Measurements from ENCODE around the gene SMG1.
A peak's percentile ranks its signal among the peaks of the same experiment; 100 is the strongest.
"Not testable (repeated sequence)": the region's sequence is repeated elsewhere in the genome, so short reads cannot be mapped to it uniquely, and the experiment has no call there.

SMG1 gene

DNA sequence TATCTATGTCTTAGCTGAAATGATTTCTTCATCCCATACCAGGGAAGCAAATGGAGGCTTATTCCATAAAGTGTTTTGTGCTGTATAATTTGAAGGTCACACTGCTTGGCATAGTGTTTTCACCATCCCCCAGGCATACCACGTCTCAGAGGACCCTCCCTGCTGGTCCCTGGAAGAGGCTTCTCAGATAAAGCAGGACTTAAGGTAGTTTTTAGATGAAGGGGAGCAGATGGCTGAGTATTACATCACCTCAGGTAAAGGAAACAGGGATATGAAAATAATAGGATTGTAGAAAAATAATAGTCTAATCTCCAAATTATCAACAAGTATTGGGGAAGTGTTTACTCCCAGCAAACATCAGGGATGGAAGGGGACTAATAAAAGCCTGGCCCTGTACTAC is 7.3 kb upstream of the SMG1 start:
- no peak for DNase-seq (ENCODE audit: low read depth in 1 of 2, low spot score in 1 of 2)

DNA sequence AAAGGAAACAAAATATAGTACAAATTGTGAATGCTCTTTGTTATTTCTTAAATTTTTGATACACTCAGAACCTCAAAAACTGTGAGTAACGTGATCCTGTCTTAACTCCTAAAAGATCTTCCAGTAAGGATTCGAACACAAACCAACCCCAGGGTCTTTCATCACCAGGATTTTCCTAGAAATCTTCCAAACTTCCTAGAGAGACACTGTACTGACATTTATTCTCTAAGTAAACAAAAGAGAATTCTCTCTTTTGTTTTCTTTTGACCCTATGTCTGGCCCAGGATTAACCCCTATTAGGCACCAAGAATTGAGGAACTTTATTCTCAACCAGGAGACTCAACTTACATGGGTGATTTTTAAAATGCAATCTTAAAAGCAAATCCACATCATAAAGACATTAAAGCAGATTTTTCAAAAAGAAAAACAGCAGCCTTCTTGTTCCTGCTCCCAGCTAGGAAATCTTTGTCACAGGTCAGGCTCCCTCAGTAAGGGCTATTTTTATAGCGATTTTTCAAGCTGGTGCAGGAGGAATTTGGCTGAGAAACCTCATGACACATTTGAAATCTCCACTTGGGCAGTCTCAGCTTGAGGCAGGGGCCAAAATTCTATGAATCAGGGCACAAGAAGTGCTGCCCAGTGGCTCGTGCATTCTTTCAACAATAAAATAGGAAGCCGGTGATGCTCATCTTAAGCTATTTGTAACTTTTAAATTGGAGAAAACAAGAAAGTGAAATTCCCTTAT is 6.2 kb upstream of the SMG1 start:
- DNase-seq (ENCODE audit: low read depth in 1 of 2, low spot score in 1 of 2): no peak

DNA sequence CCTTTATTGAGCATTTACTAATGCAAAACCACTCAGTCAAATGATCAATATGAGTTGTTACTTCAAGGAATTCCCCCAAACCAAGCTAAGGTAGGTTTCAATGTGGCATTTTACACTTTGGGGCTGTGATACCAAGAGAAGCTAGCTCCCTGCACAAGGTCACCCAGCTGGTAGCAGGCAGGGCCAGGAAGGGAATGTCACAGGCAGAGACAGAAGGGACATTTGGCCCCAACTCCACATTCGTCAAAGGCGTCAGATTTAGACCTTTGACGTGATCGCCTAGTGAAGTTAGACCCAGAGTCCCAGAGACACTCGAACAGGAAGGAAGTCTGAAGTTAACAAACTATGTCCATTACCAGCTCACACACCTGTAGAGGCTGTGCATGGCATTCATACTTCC is 5.5 kb upstream of the SMG1 start:
- DNase-seq (ENCODE audit: low read depth in 1 of 2, low spot score in 1 of 2): no peak

DNA sequence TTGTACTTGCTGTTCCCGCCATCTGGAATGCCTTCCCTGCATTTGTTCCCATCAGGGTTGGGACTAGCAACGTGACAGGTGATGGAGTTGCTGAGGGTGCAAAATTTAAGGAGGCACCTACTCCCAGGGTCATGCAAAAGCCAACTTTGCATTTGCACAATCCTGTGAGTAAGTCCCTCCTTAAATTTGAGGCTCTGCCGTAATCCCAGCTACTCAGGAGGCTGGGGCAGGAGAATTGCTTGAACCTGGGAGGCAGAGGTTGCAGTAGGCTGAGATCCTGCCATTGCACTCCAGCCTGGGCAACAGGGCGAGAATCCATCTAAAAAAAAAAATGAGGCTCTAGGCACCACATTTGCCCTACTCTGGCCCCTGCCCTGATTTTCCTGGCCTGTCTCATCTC is 3.9 kb upstream of the SMG1 start:
- DNase-seq (ENCODE audit: low read depth in 1 of 2, low spot score in 1 of 2): not testable (repeated sequence)

DNA sequence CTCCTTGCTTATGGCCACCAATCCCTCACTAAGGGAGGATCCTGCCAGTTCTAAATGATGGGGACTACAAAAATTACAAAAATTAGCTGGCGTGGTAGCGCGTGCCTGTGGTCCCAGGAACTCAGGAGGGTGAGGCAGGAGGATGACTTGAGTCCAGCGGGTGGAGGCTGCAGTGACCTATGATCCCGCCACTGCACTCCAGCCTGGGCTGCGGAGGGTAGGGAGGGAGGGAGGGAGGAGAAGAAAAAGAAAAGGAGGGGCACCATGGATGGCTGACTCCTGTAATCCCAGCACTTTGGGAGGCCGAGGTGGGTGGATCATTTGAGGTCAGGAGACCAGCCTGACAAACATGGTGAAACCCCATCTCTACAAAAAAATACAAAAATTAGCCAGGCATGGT is 1.9 kb upstream of the SMG1 start:
- DNase-seq (ENCODE audit: low read depth in 1 of 2, low spot score in 1 of 2): not testable (repeated sequence)

DNA sequence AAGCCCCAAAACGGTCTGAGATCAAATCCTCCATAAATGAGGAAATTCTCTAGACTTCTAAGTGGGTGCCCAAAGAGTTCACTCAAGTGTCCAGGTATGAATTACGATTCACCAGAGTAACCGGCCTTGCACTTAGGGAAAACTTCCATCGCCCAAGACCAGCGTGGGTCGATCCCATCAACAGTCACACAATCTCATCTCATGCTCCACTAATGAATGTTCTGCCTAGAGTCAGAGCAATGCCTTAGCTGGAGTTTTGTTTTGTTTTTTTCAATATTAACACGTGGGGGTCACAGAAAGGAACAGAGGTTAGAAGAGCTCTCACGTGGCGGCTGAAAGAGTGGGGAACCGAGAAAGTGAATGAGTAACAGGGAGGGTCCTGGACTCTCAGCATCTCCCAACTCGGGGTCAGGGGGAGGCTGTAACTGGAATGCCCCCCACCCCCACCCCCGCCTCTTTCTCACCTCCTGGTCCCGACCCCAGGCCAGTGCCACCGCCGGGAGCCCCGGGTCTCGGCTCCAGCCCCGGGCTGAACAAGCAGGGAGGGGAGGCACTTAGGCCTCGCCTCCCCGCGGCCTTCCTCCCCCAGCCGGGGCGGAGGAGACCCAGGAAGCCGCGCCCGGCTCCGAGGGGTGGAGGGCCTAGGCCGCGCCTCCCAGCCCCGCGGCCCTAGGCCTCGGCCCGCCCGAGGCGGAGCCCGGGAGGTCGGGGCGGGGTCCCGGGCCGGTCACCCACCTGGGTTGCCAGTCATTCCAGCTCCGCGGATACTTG is 808 bp downstream of the SMG1 start:
- DNase-seq (ENCODE audit: low read depth in 1 of 2, low spot score in 1 of 2): peak; percentile 39 to 42

DNA sequence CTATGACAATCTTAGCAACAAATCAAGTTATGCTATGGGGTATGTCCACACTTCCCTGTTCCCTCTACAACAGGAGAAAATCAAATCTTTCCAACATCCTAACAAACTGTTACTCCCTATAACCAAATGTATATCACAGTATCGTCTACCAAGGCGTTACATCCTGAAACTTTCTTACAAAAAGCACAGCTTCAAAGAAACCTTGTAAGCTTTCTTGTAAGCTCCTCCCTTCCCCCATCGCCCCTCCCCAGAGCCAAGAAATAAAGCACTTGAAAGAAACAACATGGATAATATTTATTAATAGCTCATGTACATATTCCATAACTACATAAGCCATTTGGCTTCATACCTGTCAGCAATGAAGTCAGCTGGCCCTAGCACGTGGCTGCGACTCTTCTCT is 2.3 kb downstream of the SMG1 start:
- not testable (repeated sequence) for DNase-seq (ENCODE audit: low read depth in 1 of 2, low spot score in 1 of 2)

DNA sequence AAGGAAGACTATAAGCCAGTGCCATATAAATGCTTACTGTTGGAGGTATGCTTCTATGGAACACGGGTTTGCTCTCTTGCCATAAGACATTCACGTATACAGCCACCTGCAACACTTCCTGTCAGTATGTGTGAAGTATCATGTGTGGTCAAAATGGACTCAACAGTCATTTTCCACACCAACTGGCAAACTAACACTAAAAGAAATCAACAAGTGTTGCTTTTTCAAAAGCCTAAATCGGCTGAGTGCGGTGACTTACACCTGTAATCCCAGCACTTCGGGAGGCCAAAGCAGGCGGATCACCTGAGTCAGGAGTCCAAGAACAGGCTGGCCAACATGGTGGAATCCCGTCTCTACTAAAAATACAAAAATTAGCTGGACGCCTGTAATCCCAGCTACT is 3.1 kb downstream of the SMG1 start:
- DNase-seq (ENCODE audit: low read depth in 1 of 2, low spot score in 1 of 2): not testable (repeated sequence)

DNA sequence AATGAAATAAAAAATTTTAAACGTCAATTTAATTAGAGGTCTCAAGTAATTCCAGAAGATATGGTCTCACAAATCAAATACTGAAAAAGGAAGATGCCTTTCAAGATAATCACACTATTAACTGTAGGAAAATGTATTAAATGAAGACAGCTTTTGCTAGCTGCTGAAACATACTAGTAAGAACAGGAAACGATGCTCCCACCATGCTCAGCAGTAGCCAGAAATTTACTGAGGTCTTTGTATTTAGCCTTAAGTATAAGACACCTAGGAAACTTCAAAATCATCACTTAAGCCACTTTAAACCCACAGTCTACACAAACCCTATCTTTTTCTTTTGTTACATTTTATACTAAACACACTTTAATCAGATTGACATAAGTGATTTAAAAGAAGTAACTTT is 16.6 kb downstream of the SMG1 start:
- not testable (repeated sequence) for DNase-seq (ENCODE audit: low read depth in 1 of 2, low spot score in 1 of 2)

DNA sequence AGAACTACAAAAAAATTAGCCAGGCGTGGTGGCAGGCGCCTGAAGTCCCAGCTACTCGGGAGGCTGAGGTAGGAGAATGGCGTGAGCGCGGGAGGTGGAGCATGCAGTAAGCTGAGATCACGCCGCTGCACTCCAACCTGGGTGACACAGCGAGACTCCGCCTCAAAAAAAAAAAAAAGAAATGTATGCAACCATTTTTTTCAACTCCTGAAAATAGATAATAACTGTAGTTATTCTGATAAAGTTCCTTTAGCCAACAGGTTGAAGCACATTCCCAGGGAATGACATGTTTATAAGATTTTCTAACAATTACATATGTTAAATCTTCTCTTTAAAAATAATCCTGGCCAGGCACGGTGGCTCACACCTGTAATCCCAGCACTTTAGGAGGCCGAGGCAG is 17.5 kb downstream of the SMG1 start:
- DNase-seq (ENCODE audit: low read depth in 1 of 2, low spot score in 1 of 2): not testable (repeated sequence)

DNA sequence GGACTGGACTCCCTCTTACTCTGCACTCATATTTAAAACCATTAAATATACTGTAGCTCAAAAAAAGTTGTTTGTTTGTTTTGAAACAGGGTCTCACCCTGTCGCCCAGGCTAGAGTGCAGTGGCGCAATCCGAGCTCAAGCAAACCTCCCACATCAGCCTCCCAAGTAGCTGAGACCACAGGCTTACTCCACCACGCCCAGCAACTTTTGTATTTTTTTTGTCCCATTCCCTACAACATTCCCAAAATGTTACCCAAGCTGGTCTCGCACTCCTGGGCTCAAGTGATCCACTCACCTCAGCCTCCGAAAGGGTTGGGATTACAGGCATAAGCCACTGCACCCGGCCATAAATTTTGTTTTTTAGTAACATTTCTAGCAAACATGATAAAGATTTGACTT is 23.4 kb downstream of the SMG1 start:
- DNase-seq (ENCODE audit: low read depth in 1 of 2, low spot score in 1 of 2): not testable (repeated sequence)

DNA sequence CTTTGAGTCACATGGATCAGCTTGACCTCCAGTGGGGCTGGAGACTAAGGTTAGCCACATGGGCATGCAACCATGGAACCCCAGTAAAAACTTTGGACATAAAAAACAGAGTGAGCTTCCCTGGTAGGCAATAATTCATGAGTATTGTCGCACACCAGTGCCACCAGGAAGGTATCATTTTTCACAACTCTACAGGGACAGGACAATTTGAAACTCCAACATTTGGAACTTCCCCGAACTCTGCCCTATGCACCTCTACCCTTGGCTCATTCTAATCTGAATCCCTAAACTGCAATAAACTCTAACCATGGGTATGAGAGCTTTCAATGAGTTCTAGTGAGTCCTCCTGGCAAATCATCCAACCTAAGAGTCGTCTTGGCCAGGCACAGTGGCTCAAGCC is 24.2 kb downstream of the SMG1 start:
- DNase-seq (ENCODE audit: low read depth in 1 of 2, low spot score in 1 of 2): not testable (repeated sequence)

DNA sequence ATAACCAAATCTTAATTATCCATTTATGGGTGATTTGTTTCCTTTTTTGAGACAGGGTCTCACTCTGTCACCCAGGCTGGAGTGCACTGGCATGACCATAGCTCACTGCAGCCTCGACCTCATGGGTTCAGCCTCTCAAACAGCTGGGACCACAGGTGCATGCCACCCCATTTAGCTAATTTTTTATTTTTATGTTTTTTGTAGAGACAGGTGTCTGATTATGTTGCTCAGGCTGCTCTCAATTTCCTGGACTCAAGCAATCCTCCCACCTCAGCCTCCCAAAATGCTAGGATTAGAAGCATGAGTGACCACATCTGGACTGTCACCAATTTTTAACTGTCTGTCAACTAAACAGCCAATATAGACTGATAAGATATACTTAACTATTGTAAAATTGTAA is 25.0 kb downstream of the SMG1 start:
- not testable (repeated sequence) for DNase-seq (ENCODE audit: low read depth in 1 of 2, low spot score in 1 of 2)

DNA sequence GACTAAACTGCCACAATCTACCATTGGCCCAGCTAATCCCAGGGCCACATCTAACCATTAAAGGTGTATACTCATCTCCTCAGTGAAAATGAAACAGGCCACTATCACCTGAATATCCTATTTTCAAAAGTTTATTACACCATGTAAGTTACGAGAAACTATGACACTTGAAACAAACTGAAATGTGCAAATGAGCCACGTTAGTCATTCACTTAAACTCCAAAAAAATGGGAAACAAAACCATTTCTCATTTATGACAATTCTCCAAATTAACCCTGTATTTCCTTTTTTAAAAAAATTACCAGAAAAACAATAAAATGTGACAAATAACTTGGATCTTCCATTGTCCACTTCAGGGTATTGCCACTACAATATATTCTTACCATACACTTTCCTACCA is 41.8 kb downstream of the SMG1 start:
- DNase-seq (ENCODE audit: low read depth in 1 of 2, low spot score in 1 of 2): not testable (repeated sequence)

DNA sequence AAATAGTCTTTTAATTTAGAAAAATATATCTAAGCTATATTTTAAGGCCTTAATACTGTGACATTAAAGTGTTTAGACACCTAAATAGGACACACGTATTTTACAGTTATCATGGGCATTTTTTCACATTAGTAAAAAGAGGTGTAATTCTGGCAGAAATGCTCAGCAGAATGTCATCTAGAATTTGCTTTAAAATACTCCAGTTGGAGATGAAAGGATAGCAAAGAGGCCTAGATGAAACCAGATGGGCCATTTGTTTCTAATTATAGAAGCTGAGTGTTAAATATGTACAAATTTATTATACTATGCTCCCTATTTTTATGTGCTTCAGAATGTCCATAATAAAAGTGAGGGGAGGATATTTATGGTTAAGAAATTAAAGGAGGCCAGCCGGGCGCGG is 48.5 kb downstream of the SMG1 start:
- not testable (repeated sequence) for DNase-seq (ENCODE audit: low read depth in 1 of 2, low spot score in 1 of 2)

DNA sequence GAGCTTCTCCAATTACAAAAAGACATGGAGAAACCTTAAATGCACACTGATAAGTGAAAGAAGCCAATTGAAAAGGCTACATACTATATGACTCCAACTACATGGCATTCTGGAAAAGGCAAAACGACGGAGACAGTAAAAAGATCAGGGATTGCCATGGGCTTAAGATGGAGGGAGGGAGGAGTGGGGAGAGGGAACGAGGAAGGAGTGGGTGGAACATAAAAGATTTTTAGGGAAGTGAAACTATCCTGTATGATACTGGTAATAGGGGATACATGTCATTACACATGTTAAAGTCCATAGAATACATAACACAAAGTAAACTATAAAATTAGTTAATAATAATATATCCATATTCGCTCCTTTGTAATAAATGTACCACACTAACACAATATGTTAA is 48.9 kb downstream of the SMG1 start:
- DNase-seq (ENCODE audit: low read depth in 1 of 2, low spot score in 1 of 2): not testable (repeated sequence)

DNA sequence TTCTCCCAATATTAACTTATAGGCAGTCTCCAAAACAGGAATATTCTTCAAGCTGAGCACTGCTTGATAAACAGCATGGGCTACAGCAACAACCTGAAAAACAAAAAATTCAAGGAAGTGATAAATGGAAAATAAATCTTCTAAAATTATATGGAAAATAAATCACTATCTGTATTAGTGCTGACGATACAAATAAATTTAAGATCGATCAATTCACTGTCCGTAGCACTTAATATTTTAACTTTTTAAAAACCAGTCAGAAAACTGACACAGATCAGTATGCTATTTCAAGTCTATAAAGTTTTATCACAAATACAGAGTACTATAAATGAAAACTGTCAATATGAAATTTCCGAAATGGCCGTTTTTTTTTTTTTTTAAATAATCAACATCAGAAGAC is 49.9 kb downstream of the SMG1 start:
- not testable (repeated sequence) for DNase-seq (ENCODE audit: low read depth in 1 of 2, low spot score in 1 of 2)

DNA sequence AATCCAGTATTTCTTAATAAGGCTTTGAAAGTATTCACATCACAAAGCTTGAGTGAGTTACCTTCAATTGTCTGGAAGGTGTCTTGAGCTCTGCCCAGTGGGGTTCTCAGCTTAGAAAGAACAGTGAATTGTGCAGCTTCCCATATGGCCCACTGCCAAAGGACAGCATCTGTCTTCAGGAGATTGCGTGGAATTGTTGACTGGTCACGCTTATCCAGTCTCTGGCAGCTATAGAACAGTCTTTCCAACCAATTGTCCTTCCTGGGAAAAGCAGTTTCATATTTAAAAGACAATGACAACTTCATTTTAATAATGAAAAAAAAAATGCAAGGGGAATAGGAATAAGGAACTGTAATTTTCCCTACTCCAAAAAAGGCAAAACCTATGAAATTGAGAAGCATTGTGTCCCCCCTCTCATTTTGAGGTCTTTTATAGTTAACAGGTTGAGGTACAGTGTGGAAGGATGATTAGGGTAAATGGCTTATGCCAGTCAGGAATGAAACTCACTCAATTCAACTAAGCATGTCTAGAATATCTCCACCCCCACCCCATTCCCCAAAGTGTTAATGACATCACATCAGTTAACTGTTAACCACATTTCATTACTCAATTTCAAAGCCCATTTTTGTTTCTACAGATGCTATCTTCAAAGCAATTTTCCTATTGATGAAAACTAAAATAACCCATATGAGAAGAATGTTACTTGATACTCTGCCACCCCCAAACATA is 57.0 kb downstream of the SMG1 start:
- not testable (repeated sequence) for DNase-seq (ENCODE audit: low read depth in 1 of 2, low spot score in 1 of 2)

DNA sequence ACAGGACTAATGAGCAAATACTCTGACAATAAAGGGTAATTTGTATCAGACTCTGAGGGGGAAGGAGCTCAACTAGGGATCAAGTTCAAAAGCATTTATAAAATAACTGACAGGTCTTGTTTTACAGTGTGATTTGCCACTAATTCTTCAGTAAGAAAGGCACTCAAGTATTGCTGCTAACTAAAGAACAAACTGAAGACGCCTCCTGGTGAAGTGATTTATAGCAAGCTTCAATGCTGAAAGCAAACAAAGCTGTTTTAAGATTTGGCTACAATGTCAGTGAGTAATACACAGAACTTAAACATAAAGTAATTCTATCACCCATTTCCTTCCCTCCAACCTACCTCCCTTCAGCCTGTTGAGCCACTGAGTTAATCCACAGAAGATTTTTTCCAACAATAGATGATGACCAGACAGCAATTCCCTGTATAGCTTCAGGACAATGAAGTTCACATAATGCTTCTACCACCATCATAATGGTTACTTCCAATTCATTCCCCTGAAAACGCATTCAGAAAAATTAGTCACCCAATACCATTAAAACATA is 59.9 kb downstream of the SMG1 start:
- not testable (repeated sequence) for DNase-seq (ENCODE audit: low read depth in 1 of 2, low spot score in 1 of 2)

DNA sequence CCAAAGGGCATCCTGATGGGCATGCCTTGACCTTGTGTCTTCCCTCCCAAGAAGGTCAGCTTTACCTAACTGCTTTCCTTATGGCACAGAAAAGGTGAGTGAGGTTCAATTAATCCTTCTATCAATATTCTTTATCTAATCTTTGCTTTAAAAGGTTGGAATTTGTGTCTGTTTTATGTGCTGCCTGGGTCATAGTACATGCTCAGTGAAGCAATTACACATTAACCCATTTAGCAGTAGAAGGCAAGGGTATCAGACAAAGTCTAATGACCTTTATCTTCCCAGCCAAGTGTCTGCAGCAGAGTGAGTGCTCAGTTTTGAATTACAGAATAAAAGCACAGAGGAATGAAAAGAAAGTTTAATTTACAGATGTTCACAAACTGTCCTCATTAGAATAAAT is 63.3 kb downstream of the SMG1 start:
- DNase-seq (ENCODE audit: low read depth in 1 of 2, low spot score in 1 of 2): not testable (repeated sequence)

DNA sequence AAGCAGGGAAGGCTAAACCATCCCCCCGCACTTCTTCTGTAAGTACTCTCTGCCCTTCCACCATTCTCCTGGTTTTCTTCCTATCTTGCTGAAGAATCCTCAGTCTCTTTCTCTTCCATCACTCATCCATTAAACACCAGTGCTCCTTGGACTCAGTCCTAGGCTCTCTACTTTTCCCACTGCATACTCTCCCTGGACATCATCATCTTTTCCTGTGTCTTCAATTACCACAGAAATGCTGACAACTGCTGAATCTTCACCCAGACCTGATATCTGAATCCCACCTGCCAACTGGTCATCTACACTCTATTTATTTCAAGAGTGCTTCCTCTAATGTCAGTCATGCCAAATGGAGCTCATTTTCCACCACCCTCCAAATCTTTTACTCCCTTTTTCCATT is 71.0 kb downstream of the SMG1 start:
- DNase-seq (ENCODE audit: low read depth in 1 of 2, low spot score in 1 of 2): no peak

DNA sequence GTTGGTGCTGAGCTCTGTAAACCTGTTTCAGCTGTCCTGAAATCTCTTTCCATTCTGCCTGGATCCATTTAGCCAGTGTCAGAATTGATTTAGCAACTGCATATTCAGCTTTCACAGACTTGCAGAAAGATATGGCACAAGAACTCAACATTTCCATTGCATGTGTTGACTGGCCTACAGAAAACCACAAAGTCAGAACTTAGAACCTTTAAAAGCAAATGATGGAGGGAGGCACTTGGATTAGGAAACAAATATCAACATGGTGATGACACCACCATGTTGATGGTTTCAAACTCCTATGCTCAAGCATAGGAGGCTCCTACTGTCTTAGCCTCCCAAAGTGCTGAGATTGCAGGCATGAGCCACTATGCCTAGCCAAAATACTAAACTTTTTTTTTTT is 72.5 kb downstream of the SMG1 start:
- no peak for DNase-seq (ENCODE audit: low read depth in 1 of 2, low spot score in 1 of 2)

All from stimulated activated CD4-positive, alpha-beta T cell treated with anti-CD3 and anti-CD28 coated beads, Interleukin-15, amount 100 ng/mL, for 1 hour (primary cell).